Measurements from ENCODE around the gene ST14. TPM values are rescaled to one million over a fixed set of nuclear protein-coding genes. Genes with fewer than 3 reads are reported as not detected.
"Not testable (repeated sequence)": the region's sequence is repeated elsewhere in the genome, so short reads cannot be mapped to it uniquely, and the experiment has no call there.

Gene ST14
- total RNA-seq, 3 donors from 2014 or later (not counting 1 experiment from before 2014, with no cell fraction given), result 0.61 to 1.9 (median 1.0) TPM

DNA sequence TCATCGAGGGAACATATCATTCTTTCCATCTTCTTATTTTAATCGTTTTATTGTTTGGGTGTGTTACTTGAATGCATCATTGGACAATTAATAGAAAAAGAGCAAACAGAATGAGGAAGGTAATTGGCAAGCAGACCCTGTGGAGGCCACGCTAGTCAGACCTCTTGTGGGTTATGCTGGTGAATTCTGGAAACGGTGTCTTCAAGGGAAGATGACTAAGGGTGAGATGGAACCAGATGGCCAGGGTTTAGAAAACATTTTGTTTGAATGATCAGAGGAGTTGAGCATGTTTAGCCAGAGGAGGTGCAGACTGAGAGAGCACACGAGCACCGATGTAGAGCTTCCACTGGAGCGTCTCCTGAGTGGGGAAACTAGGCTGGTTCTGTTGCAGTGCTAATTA is 8.5 kb downstream of the ST14 start:
- WGBS (ENCODE audit: insufficient coverage), result 71% methylated on average over 5 of the region's 7 CpGs
- no peaks in the 10 kb centered on the region for H3K27me3 ChIP-seq (ENCODE audit: control insufficient read depth, insufficient read depth, low read length)
- H3K36me3 ChIP-seq (ENCODE audit: control insufficient read depth, insufficient read depth, low read length), result no peaks in the 10 kb centered on the region
- Mint-ChIP-seq H3K4me3 (no peak overlapping the region), H3K9me3 (no peaks in the 10 kb centered on the region), H3K4me1 (no peaks in the 10 kb centered on the region), H3K27me3 (ENCODE audit: low read depth in 2 of 2) (peaks cover 7 to 14% of the 10 kb centered on the region in 2 donors), H3K36me3 (no peaks in the 10 kb centered on the region), H3K27ac (no peak overlapping the region)
- DNase-seq (no peak), ATAC-seq (no peak)
- TF ChIP-seq CTCF (IDR thresholded peaks at IDR 0.05), result no peak
- no peak overlapping the region for H3K27ac ChIP-seq (ENCODE audit: low read length)
- no peak overlapping the region for H3K4me3 ChIP-seq (ENCODE audit: low read length)
- no peaks in the 10 kb centered on the region for H3K9me3 ChIP-seq (ENCODE audit: control insufficient read depth, insufficient read depth, low read length)
- intact Hi-C loops (cut with micrococcal nuclease), result no loop called here
- H3K4me1 ChIP-seq (ENCODE audit: control insufficient read depth, insufficient read depth, low read length), result peaks cover 14% of the 10 kb centered on the region

DNA sequence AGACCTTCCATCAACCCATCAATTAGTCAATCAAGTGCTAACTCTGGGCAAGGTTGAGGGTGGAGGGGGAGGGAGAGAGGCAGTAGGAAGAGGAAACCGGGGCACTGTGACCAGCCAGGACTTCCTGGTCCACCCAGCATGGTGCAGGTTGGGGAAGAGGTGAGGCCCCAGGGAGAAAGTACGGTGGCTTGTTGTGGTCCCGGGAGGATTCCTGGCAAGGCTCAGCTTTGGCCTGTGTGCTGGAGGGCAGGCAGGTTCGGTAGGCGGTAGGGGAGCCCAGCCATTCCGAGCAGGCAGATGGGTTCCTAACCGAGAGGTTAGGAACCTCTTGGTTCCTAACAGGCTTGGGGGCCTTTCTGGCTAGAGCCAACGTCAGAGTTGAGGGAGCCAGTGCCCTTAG is 10.8 kb downstream of the ST14 start:
- intact Hi-C loops (cut with micrococcal nuclease), result no loop called here
- DNase-seq (no peak), ATAC-seq (no peak)
- Histone ChIP-seq H3K4me3 (ENCODE audit: low read length) (no peak overlapping the region), H3K27me3 (ENCODE audit: control insufficient read depth, insufficient read depth, low read length) (no peaks in the 10 kb centered on the region), H3K36me3 (ENCODE audit: control insufficient read depth, insufficient read depth, low read length) (no peaks in the 10 kb centered on the region), H3K4me1 (ENCODE audit: control insufficient read depth, insufficient read depth, low read length) (no peaks in the 10 kb centered on the region), H3K27ac (ENCODE audit: low read length) (no peak overlapping the region), H3K9me3 (ENCODE audit: control insufficient read depth, insufficient read depth, low read length) (no peaks in the 10 kb centered on the region)
- H3K36me3 Mint-ChIP-seq, result no peaks in the 10 kb centered on the region
- H3K4me1 Mint-ChIP-seq, result no peaks in the 10 kb centered on the region
- TF ChIP-seq CTCF (IDR thresholded peaks at IDR 0.05), result no peak
- H3K27me3 Mint-ChIP-seq (ENCODE audit: low read depth in 2 of 2), result peaks cover 7 to 9% of the 10 kb centered on the region in 2 donors
- H3K4me3 Mint-ChIP-seq, result no peak overlapping the region
- no peak overlapping the region for H3K27ac Mint-ChIP-seq
- 84% methylated on average over 8 of the region's 8 CpGs for WGBS (ENCODE audit: insufficient coverage)
- H3K9me3 Mint-ChIP-seq, result no peaks in the 10 kb centered on the region

DNA sequence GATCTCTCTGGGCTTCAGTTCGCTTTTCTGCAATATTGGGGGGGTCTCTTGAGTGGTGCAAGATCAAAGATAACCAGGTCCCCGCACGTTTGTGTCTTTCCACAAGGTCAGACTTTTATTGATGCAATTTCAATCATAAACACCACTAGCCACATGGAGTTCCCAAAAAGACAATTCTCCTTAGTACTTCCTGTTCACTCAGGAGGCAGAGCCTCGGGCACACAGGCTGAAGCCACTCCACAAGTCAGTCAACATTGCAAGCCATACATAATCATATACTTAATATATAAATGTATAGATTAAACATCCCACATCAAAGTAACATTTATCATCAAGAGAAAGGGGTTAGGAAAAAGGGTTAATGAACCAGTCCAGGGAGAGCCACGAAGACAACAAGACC is 12.0 kb downstream of the ST14 start:
- H3K4me3 ChIP-seq (ENCODE audit: low read length), result no peak overlapping the region
- WGBS (ENCODE audit: insufficient coverage), result 51% methylated on average over 3 of the region's 5 CpGs
- intact Hi-C loops (cut with micrococcal nuclease), result no loop called here
- H3K27me3 Mint-ChIP-seq (ENCODE audit: low read depth in 2 of 2), result peaks cover 7 to 9% of the 10 kb centered on the region in 2 donors
- no peaks in the 10 kb centered on the region for H3K36me3 Mint-ChIP-seq
- ATAC-seq (no peak), DNase-seq (no peak)
- no peak overlapping the region for H3K27ac ChIP-seq (ENCODE audit: low read length)
- H3K27me3 ChIP-seq (ENCODE audit: control insufficient read depth, insufficient read depth, low read length), result no peaks in the 10 kb centered on the region
- H3K9me3 ChIP-seq (ENCODE audit: control insufficient read depth, insufficient read depth, low read length), result no peaks in the 10 kb centered on the region
- H3K27ac Mint-ChIP-seq, result no peak overlapping the region
- H3K9me3 Mint-ChIP-seq, result no peaks in the 10 kb centered on the region
- no peaks in the 10 kb centered on the region for H3K4me1 Mint-ChIP-seq
- no peak for TF ChIP-seq CTCF (IDR thresholded peaks at IDR 0.05)
- no peak overlapping the region for H3K4me3 Mint-ChIP-seq
- H3K36me3 ChIP-seq (ENCODE audit: control insufficient read depth, insufficient read depth, low read length), result no peaks in the 10 kb centered on the region
- no peaks in the 10 kb centered on the region for H3K4me1 ChIP-seq (ENCODE audit: control insufficient read depth, insufficient read depth, low read length)

- H3K27ac ChIP-seq (ENCODE audit: low read length); DNase-seq; H3K27me3 ChIP-seq (ENCODE audit: control insufficient read depth, insufficient read depth, low read length); ATAC-seq; H3K9me3 Mint-ChIP-seq; H3K4me1 Mint-ChIP-seq; H3K36me3 ChIP-seq (ENCODE audit: control insufficient read depth, insufficient read depth, low read length); H3K4me1 ChIP-seq (ENCODE audit: control insufficient read depth, insufficient read depth, low read length); H3K36me3 Mint-ChIP-seq; intact Hi-C loops (cut with micrococcal nuclease); H3K4me3 ChIP-seq (ENCODE audit: low read length); H3K27ac Mint-ChIP-seq; H3K9me3 ChIP-seq (ENCODE audit: control insufficient read depth, insufficient read depth, low read length); H3K27me3 Mint-ChIP-seq (ENCODE audit: low read depth in 2 of 2); H3K4me3 Mint-ChIP-seq: not testable (repeated sequence)
- 88% methylated on average over 3 of the region's 3 CpGs for WGBS (ENCODE audit: insufficient coverage)
These were observed 12.4 kb downstream of the ST14 start for GRCh38 chr11:130172001-130172400.

All from natural killer cell (primary cell).